GM21717 (cell line): ENCODE results near the gene MMAA.
"Not testable (repeated sequence)": the region's sequence is repeated elsewhere in the genome, so short reads cannot be mapped to it uniquely, and the experiment has no call there.

Experiments
- ATAC-seq: cut with Tn5 transposase; IDR thresholded peaks from one replicate; pipeline ENCODE4 v1.9.1; 2021; ENCODE audit warnings: mild to moderate bottlenecking, moderate library complexity; ENCODE audit not compliant: unreplicated experiment

MMAA gene

GRCh38 chr4:145626623-145626982 lies 7.4 kb downstream of the MMAA start:
- no peak for ATAC-seq

GRCh38 chr4:145635117-145635516 lies 15.9 kb downstream of the MMAA start:
- ATAC-seq, result no peak

- no peak for ATAC-seq
Measured at GRCh38 chr4:145635630-145636029, 16.4 kb downstream of the MMAA start.

GRCh38 chr4:145639186-145639698 lies 20.1 kb downstream of the MMAA start:
- no peak for ATAC-seq

- ATAC-seq, result not testable (repeated sequence)
Measured at GRCh38 chr4:145640236-145640635, 21.1 kb downstream of the MMAA start.

- no peak for ATAC-seq
Measured at GRCh38 chr4:145643295-145643694, 24.1 kb downstream of the MMAA start.

- ATAC-seq, result no peak
Measured at GRCh38 chr4:145644699-145645098, 25.5 kb downstream of the MMAA start.

GRCh38 chr4:145656156-145656555 lies 37.0 kb downstream of the MMAA start:
- no peak for ATAC-seq

- no peak for ATAC-seq
Measured at GRCh38 chr4:145660064-145660463, 40.9 kb downstream of the MMAA start.

GRCh38 chr4:145663194-145663593 lies 44.0 kb downstream of the MMAA start:
- ATAC-seq, result no peak

- ATAC-seq, result no peak
Measured at GRCh38 chr4:145665773-145666172, 46.6 kb downstream of the MMAA start.

GRCh38 chr4:145670422-145670821 lies 51.2 kb downstream of the MMAA start:
- no peak for ATAC-seq

GRCh38 chr4:145679520-145679919 lies 60.3 kb downstream of the MMAA start:
- no peak for ATAC-seq

- ATAC-seq, result no peak
Measured at GRCh38 chr4:145679991-145680455, 60.8 kb downstream of the MMAA start, which contains the start of gene C4orf51. Gene C4orf51 (plus strand): TSS chr4:145680146. CDS start chr4:145680204, 58 bp downstream.

GRCh38 chr4:145680902-145681301 lies 61.7 kb downstream of the MMAA start:
- ATAC-seq, result no peak

GRCh38 chr4:145681518-145681917 lies 62.3 kb downstream of the MMAA start:
- ATAC-seq, result no peak

- ATAC-seq, result no peak
Measured at GRCh38 chr4:145681956-145682355, 62.8 kb downstream of the MMAA start.

GRCh38 chr4:145686991-145687390 lies 67.8 kb downstream of the MMAA start:
- no peak for ATAC-seq

GRCh38 chr4:145690610-145691009 lies 71.4 kb downstream of the MMAA start:
- ATAC-seq, result no peak

- ATAC-seq, result not testable (repeated sequence)
Measured at GRCh38 chr4:145691416-145691815, 72.2 kb downstream of the MMAA start.

GRCh38 chr4:145694929-145695328 lies 75.7 kb downstream of the MMAA start:
- ATAC-seq, result no peak

- ATAC-seq, result no peak
Measured at GRCh38 chr4:145697332-145697731, 78.1 kb downstream of the MMAA start.

- no peak for ATAC-seq
Measured at GRCh38 chr4:145698507-145698906, 79.3 kb downstream of the MMAA start.
